Stimulated activated CD4-positive, alpha-beta T cell treated with anti-CD3 and anti-CD28 coated beads, Interleukin-4, amount 100 ng/mL, for 48 hours (primary cell): ENCODE data around the gene EIF4A2.
"Not testable (repeated sequence)": the region's sequence is repeated elsewhere in the genome, so short reads cannot be mapped to it uniquely, and the experiment has no call there.

Experiments used
- DNase-seq, 2 donors: peaks; one replicate each; pipeline ENCODE4 v3.0.0-alpha.2; 2020; ENCODE audit warnings: low read depth in 2 of 2

EIF4A2 gene

GRCh38 chr3:186784820-186785494, 1.6 kb downstream of the EIF4A2 start:
- DNase-seq = no peak

DNA sequence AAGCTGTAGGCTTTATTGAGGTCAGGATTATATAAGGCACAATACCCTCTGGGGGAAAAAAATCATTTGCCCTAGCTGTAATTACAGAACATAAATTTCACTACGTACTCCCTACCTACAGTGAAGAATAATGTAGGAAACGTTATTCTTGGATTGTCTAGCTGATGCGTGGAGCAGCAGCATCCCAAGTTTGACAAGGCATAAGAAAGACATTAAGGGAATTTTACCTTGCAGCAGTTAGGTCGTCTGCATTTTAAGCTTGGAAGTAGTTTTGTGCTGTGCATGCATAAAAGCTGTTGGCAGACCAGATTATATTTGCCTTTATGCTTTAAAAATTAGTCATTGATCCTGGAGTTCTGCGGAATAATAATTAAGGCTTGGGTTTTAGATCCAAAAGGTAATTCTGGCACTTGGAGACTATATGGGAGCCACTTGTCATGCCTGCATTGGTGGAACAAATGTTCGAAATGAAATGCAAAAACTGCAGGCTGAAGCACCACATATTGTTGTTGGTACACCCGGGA, 2.2 kb downstream of the EIF4A2 start:
- DNase-seq = no peak

DNA sequence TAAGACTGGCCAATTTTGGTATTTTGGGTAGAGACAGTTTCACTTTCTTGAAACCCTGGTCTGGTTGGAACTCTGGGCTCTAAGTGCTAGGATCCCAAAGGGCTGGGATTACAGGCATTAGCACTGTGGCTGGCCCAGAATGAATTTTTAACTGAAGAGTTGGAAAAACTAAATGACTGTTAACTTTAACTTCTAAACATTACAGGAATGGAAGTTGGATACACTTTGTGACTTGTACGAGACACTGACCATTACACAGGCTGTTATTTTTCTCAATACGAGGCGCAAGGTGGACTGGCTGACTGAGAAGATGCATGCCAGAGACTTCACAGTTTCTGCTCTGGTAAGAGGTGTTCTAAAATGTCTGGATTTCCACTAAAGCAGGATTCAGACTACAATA, 3.5 kb downstream of the EIF4A2 start:
- DNase-seq = no peak

DNA sequence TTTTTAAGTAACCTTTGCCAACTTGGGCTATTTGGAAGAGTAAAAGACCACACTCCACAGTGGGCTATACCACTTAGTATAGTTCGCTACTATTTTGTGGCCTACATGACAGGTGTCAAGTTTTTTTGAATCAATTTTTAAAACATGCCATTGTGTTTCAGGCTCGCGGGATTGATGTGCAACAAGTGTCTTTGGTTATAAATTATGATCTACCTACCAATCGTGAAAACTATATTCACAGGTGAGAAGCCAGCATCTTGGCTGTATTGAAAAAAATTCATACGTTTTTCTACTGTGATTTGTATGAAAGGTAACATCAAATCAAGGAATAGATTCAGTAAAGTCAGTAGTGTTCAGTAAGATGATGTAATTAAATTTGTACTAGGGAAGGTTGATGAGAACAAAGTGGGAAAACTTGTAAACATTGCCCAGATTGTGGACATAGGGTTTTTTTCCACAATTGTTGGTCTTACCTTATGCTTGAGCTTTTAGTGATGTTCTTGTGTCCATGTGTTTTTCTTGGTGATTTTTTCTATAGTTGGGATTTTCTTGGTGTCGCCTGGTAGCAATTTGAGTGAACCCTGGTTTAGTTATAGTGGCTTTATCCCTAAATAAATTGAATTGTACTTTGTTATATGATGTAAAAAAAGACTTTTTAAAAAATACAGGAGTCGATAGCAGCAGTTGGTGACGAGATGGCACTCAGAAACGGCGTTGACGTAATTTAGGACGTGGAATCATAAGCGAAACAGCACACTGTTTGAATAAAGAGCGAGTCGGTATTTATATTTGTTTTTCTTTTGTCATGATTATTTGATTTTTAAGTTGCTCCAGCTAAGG, 4.5 kb downstream of the EIF4A2 start:
- no peak for DNase-seq

DNA sequence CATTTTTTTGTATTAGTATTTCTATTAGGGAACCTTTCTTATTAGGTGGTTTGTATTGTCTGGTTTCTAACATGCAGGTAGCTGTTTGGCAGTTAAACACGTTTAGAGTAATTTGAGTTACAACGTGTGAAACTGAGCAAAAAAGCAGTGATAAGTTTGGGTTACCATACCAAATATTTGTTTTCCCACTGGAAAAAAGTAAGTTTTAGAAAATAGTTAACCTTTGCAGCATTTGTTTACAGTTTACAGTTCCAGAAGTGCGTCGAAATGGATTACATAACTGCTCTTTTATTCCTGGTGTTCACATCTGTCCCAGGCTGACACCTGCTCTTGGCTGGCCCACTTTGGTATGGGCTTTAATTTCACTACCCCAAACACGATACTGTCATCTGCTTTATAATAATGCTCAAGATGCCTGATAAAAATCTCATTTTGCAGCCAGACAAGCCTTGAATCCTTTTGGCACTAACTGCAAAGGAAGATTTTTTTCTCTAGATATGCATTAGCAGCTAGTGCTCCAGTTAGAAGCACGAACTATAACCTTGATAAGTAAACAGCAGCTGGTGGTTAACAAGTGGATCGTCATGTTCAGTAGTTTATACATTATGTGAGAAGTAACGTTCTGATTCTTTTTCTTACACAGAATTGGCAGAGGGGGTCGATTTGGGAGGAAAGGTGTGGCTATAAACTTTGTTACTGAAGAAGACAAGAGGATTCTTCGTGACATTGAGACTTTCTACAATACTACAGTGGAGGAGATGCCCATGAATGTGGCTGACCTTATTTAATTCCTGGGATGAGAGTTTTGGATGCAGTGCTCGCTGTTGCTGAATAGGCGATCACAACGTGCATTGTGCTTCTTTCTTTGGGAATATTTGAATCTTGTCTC, 5.3 kb downstream of the EIF4A2 start:
- no peak for DNase-seq

- DNase-seq = no peak
Observed at GRCh38 chr3:186789554-186790260, 6.3 kb downstream of the EIF4A2 start.

GRCh38 chr3:186790261-186790981, 7.0 kb downstream of the EIF4A2 start:
- DNase-seq = no peak

DNA sequence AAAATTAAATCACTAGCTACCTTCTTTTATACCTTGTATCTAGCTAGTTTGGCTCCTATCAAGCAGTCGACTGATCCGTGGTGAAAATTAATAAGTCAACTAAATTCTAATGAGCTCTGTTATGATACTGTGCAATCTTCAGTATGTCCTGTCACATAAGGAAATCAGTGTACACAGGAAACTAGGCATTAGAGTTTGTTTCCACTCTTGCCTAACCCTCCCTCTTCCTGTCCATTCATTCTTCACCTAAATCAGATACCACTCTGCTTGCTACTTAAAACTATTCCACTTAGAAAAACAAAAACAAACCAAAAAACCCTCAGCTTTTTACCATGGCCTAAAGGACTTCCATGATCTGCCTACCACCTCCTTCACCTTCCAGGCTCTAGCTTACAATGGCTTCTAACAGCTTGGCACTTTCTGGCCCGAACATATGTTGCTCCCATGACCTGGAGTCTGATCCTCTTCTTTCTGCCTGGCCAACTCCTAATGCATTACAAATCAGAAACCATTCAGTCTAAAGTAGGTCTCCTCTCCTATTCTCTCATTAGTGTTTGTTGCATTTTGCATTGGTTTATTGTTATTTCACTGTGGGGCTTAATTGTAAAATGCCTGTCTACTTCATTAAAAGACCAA, 15.0 kb downstream of the EIF4A2 start:
- DNase-seq = no peak

DNA sequence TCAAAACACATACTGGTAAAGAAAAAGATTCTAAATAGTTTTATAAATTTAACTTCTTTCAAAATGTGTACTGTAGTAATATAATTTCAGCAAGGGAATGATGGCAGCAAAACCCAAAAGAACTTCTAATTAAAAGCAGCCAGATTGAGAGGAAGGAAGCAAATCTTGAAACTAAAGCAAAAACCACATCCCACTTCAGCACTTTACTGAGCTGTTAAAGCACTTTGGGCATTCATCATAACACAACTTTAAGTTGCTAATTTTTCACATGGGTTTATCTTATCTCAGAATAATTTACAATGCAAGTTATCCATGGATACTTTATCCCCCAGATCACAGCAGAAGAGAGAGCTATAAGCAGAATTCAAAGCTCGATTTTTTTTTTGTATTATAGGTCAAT, 16.9 kb downstream of the EIF4A2 start:
- DNase-seq = no peak

DNA sequence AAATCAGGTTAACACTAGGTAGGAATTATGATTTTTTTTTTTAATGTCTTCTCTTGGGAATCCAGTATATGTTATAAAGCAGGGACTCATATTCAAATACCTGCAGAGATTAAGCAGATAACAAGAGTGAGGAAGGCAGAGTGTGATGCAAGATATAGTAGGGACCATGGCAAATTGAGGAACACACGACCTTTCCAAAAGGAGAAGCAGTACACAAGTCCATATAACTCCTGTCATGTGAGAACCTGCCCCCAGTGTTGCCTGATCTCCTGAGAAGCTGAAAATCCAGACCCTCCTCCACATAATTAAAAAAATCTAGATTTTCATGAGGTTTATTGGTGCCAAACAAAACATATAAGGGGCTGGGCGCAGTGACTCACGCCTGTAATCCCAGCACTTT, 19.3 kb downstream of the EIF4A2 start:
- DNase-seq = no peak

- not testable (repeated sequence) for DNase-seq
Observed at GRCh38 chr3:186803447-186803846, 20.1 kb downstream of the EIF4A2 start.

GRCh38 chr3:186806089-186807055, 23.0 kb downstream of the EIF4A2 start, which contains the start of gene RFC4:
Gene RFC4 (minus strand): TSS chr3:186806482. CDS start chr3:186804713, 1,769 bp downstream.
- peak; percentile 83 to 88 for DNase-seq

- DNase-seq = no peak
Observed at GRCh38 chr3:186807231-186807630, 23.9 kb downstream of the EIF4A2 start.

DNA sequence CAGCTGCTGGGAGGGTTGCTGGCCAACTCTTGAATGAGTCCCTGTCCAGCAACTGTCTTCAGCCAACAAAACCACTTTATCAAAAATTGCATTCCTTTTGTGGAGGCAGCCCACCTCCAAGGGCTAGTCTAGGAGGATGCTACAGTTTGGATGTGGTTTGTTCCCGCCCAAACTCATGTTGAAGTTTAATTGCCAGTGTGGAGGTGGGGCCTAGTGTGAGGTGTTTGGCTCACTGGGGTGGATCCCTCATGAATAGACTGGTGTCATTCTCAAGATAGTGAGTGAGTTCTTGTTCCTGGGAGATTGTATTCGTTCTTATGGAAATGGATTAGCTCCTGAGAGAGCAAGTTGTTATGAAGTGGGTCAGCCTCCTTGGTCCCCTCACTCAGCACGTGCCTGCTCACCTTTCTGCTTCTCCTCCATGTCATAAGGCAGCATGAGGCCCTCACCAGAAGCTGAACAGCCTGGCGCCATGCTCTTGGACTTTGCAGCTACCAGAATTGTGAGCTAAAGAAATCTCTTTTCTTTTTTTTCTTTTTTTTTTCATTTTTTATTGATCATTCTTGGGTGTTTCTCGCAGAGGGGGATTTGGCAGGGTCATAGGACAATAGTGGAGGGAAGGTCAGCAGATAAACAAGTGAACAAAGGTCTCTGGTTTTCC, 27.1 kb downstream of the EIF4A2 start:
- no peak for DNase-seq

GRCh38 chr3:186811313-186811712, 27.9 kb downstream of the EIF4A2 start:
- not testable (repeated sequence) for DNase-seq

GRCh38 chr3:186814100-186814499, 30.7 kb downstream of the EIF4A2 start:
- no peak for DNase-seq

- DNase-seq = no peak
Observed at GRCh38 chr3:186815435-186815834, 32.1 kb downstream of the EIF4A2 start.

DNA sequence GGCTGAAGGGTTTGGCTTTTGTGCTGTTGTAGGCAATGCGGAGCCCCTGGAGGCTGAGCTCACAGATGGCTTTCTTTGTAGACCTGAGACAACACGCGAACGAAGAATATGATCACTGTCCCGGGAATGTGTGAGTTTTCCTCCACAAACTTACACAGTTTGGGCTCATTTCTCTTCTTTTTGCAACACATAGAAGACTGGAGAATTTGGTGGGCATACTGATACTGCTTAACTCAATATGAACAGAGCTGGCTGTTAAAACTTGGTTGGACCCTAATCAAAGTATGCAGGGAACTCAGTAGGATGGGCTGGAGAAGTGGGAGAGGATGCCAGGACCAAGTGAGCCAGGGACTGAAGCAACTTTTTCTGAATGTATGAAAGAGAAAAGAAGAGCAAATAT, 35.1 kb downstream of the EIF4A2 start:
- DNase-seq = no peak
